Adrenal gland (tissue), 12 donors: Measurements from ENCODE around the gene CADPS. TPM values are rescaled to one million over a fixed set of nuclear protein-coding genes. Genes with fewer than 3 reads are reported as not detected.

Source experiments
- DNase-seq, 7 donors: peaks; one replicate each; pipeline ENCODE4 v3.0.0-alpha.2; 2019 to 2020
- H3K27ac ChIP-seq, 5 donors: fragments of 200-600 bp; sonication (generic) in 4 of 5; 1 replicate in 3 of 5; 2 replicates in 2 of 5; pipeline versions ENCODE4 v1.5.1 to v1.8.0; 2016 to 2020; ENCODE audit warnings: mild to moderate bottlenecking in 1 of 5
- H3K27me3 ChIP-seq: fragments of 200-600 bp; 2 replicates; pipeline ENCODE4 v1.8.0; 2021
- H3K36me3 ChIP-seq, 2 donors: fragments of 200-600 bp; replicated peaks in 1 of 2; 1 replicate in 1 of 2; 2 replicates in 1 of 2; pipeline versions ENCODE4 v1.5.1 to v1.8.0; 2018 to 2022
- H3K4me1 ChIP-seq, 2 donors: fragments of 200-600 bp; replicated peaks in 1 of 2; 1 replicate in 1 of 2; 2 replicates in 1 of 2; pipeline versions ENCODE4 v1.5.1 to v1.8.0; 2018 to 2021
- H3K4me3 ChIP-seq, 4 donors: fragments of 200-600 bp; sonication (generic) in 3 of 4; one replicate each; pipeline ENCODE4 v1.5.1; 2016 to 2018
- H3K9me3 ChIP-seq, 3 donors: fragments of 200-600 bp; sonication (generic) in 1 of 3; replicated peaks in 1 of 3; 1 replicate in 2 of 3; 2 replicates in 1 of 3; pipeline versions ENCODE4 v1.5.1 to v1.8.0; 2016 to 2021
- CTCF ChIP-seq, 6 experiments: fragments of 450-650 bp in 4 of 6; fragments of 200-600 bp in 2 of 6; sonication (generic) in 1 of 6; IDR thresholded peaks; 1 replicate in 5 of 6; 2 replicates in 1 of 6; pipeline versions ENCODE4 v1.5.1 to v1.8.0; 2016 to 2021; ENCODE audit warnings: antibody characterized with exemption in 6 of 6, mild to moderate bottlenecking in 2 of 6, moderate library complexity in 1 of 6
- POLR2A ChIP-seq, 2 donors: fragments of 450-650 bp; IDR thresholded peaks; one replicate each; pipeline ENCODE4 v1.6.1; 2017; ENCODE audit warnings: antibody characterized with exemption in 2 of 2, mild to moderate bottlenecking in 2 of 2, moderate library complexity in 1 of 2
- WGBS, 4 donors: extraction: QIAGEN DNeasy Blood & Tissue Kit in 2 of 4; methylation state at CpG; one replicate each; pipeline versions ENCODE4 v1.1.5 to v1.1.7; 2013 to 2017; 5-methylcytosine and 5-hydroxymethylcytosine counted together
- intact Hi-C, 2 donors: fragments of 100-400 bp; cut with DNase I; formaldehyde crosslinking; loops; one replicate each; pipeline versions ENCODE4 v1.14.1 to v1.15.0; 2022 to 2023
- polyA plus RNA-seq, 3 donors: library from polyadenylated mRNA; stranded (reverse); fragments of 200-250 nt in 2 of 3; fragments of 350-450 nt in 1 of 3; fragmentation: Illumina TruSeq in 1 of 3; extraction: RNeasy Lipid Tissue Mini Kit (QIAGEN cat#74804) in 1 of 3; gene quantifications; one replicate each; pipeline ENCODE4 v1.2.3, GENCODE V29; 2013 to 2014
- total RNA-seq, 9 donors: library from RNA; depleted of rRNA in 4 of 9; stranded (reverse); fragments of >200 nt in 4 of 9; fragments of 120-200 nt in 1 of 9; fragmentation: NEBNext Ultra II Directional in 1 of 9; extraction: Animal tissue kit (Norgen Biotek cat#: 25700) in 1 of 9; gene quantifications; one replicate each; pipeline versions ENCODE4 v1.1.0 to v1.2.4, GENCODE V29; 2013 to 2023
- donor health status: healthy with polysubstance abuse.
- donor health status: Bipolar disorder and iron deficiency.
- donor health status: DM: yes; HTN: yes; CAD: no.
- donor health status: DM: no; HTN: no; CAD: no.
- donor health status: DM: no; HTN: no; CAD: no.
- donor health status: DM: yes; HTN: yes; CAD: no.

CADPS gene
- total and polyA plus RNA-seq, 12 donors, result 0.24 to 36.5 (median 11.2) TPM; not detected in 2

- H3K4me1 ChIP-seq, result peaks cover 0 to 19% of the 10 kb centered on the region in 2 donors
- no peak overlapping the region for H3K27ac ChIP-seq
- DNase-seq, result no peak
- peaks cover 96% of the 10 kb centered on the region for H3K27me3 ChIP-seq
- H3K4me3 ChIP-seq, result no peak overlapping the region
- TF ChIP-seq POLR2A (IDR thresholded peaks at IDR 0.05) (no peak), CTCF (IDR thresholded peaks at IDR 0.05) (no peak)
- no peaks in the 10 kb centered on the region for H3K9me3 ChIP-seq
- WGBS, 4 donors, result 0 to 2% (median 1%) methylated on average over 2 to 30 of the region's 30 CpGs
- intact Hi-C loops, result no loop called here
- no peaks in the 10 kb centered on the region for H3K36me3 ChIP-seq
These were observed 502.6 kb downstream of the CADPS start for GRCh38 chr3:62372621-62373041.

GRCh38 chr3:62371720-62372591 is 503.3 kb downstream of the CADPS start:
- peak in 1 of 7 donors; percentile 14 for DNase-seq
- Histone ChIP-seq H3K36me3 (no peaks in the 10 kb centered on the region), H3K27ac (no peak overlapping the region), H3K4me1 (peaks cover 0 to 19% of the 10 kb centered on the region in 2 donors), H3K9me3 (no peaks in the 10 kb centered on the region), H3K27me3 (peaks cover 96% of the 10 kb centered on the region), H3K4me3 (no peak overlapping the region)
- intact Hi-C loops, result no loop called here
- WGBS, 4 donors, result 0 to 6% (median 3%) methylated on average over 3 to 66 of the region's 66 CpGs
- TF ChIP-seq POLR2A (IDR thresholded peaks at IDR 0.05) (no peak), CTCF (IDR thresholded peaks at IDR 0.05) (no peak)

- WGBS, 4 donors, result 5 to 9% (median 7%) methylated on average over 36 to 49 of the region's 49 CpGs
- Histone ChIP-seq H3K36me3 (no peaks in the 10 kb centered on the region), H3K9me3 (no peaks in the 10 kb centered on the region), H3K27me3 (peaks cover 96% of the 10 kb centered on the region), H3K4me3 (no peak overlapping the region), H3K4me1 (peaks cover 0 to 19% of the 10 kb centered on the region in 2 donors), H3K27ac (no peak overlapping the region)
- no peak for TF ChIP-seq CTCF (IDR thresholded peaks at IDR 0.05)
- TF ChIP-seq POLR2A (IDR thresholded peaks at IDR 0.05), result no peak
- DNase-seq, result no peak
- intact Hi-C loops, result no loop called here
These were observed 504.1 kb downstream of the CADPS start for GRCh38 chr3:62370858-62371719.
